Endothelial cell of umbilical vein (primary cell): ENCODE results near the gene UFSP1. TPM values are rescaled to one million over a fixed set of nuclear protein-coding genes. Genes with fewer than 3 reads are reported as not detected.

ENCODE experiments used
- BruUV-seq: library from RNA; stranded (reverse); fragments of 400-500 nt; replicated peaks from 2 replicates; lab custom pipeline; 2021; lab: Mats Ljungman, UMichigan
- CTCF ChIA-PET: fragments of 300-600, 350-600 bp; sonication (Branson Sonifier 250); formaldehyde crosslinking; loops from one replicate; lab custom pipeline; 2021; ENCODE audit warnings: antibody characterized with exemption, inconsistent platforms; lab: Charles Lee
- POLR2A ChIA-PET: fragments of 300-600, 350-600 bp; sonication (Branson Sonifier 250); formaldehyde crosslinking; loops from one replicate; lab custom pipeline; 2021; ENCODE audit warnings: antibody characterized with exemption, inconsistent platforms; lab: Charles Lee
- DNase-seq: peaks from one replicate; pipeline ENCODE4 v3.0.0-alpha.2; 2011; ENCODE audit warnings: low read depth, low spot score
- FAIRE-seq: peaks from 2 replicates; lab custom pipeline; 2011; peaks lifted over from hg19 to GRCh38; lab: Jason Lieb, UNC
- H2AFZ ChIP-seq: 2 replicates; pipeline ENCODE4 v1.6.0; 2012; ENCODE audit warnings: low read depth, low read length, control low read depth, inconsistent platforms
- H3K27ac ChIP-seq: 2 replicates; pipeline ENCODE4 v1.5.1; 2011; ENCODE audit warnings: low read depth, mild to moderate bottlenecking, control low read depth, low read length, moderate library complexity; ENCODE audit not compliant: insufficient read depth
- H3K27me3 ChIP-seq, 2 experiments: 2 replicates each; pipeline versions ENCODE4 v1.6.0 to v1.6.1; 2011; ENCODE audit warnings: low read length in 2 of 2, mixed read lengths in 1 of 2; ENCODE audit not compliant: control insufficient read depth in 2 of 2, insufficient read depth in 2 of 2
- H3K36me3 ChIP-seq, 2 experiments: 2 replicates in 1 of 2; 3 replicates in 1 of 2; pipeline ENCODE4 v1.5.1; 2011; ENCODE audit warnings: low read length in 2 of 2, mild to moderate bottlenecking in 1 of 2, moderate library complexity in 1 of 2; ENCODE audit not compliant: control insufficient read depth in 2 of 2, insufficient read depth in 2 of 2; ENCODE audit errors: extremely low read depth in 1 of 2
- H3K4me1 ChIP-seq: 3 replicates; pipeline ENCODE4 v1.5.1; 2011; ENCODE audit warnings: mild to moderate bottlenecking, low read length; ENCODE audit not compliant: control insufficient read depth, insufficient read depth; ENCODE audit errors: extremely low read depth
- H3K4me2 ChIP-seq: 2 replicates; pipeline ENCODE4 v1.6.1; 2011; ENCODE audit warnings: low read length, control low read depth, mixed read lengths; ENCODE audit not compliant: insufficient read depth
- H3K4me3 ChIP-seq, 3 experiments: fragments of 200-600 bp in 1 of 3; sonication (generic), shearing (Covaris generic) in 1 of 3; replicated peaks in 1 of 3; 2 replicates each; pipeline ENCODE4 v1.5.1; 2011 to 2016; ENCODE audit warnings: control low read depth in 3 of 3, low read length in 3 of 3, mild to moderate bottlenecking in 2 of 3, inconsistent platforms in 1 of 3, low read depth in 1 of 3, moderate library complexity in 1 of 3; ENCODE audit not compliant: insufficient read depth in 1 of 3
- H3K79me2 ChIP-seq: 2 replicates; pipeline ENCODE4 v1.6.0; 2012; ENCODE audit warnings: low read length, inconsistent platforms; ENCODE audit not compliant: control insufficient read depth, insufficient read depth
- H3K9ac ChIP-seq: replicated peaks from 2 replicates; pipeline ENCODE3; 2011; ENCODE audit warnings: low read length, control low read depth; ENCODE audit not compliant: insufficient read depth; ENCODE audit errors: extremely low read depth
- H3K9me1 ChIP-seq: replicated peaks from 3 replicates; pipeline ENCODE4 v1.6.0; 2011; ENCODE audit warnings: mild to moderate bottlenecking, low read length; ENCODE audit not compliant: control insufficient read depth, insufficient read depth; ENCODE audit errors: extremely low read depth
- H3K9me3 ChIP-seq: replicated peaks from 2 replicates; pipeline ENCODE4 v1.5.1; 2012; ENCODE audit warnings: low read length, inconsistent platforms; ENCODE audit not compliant: control insufficient read depth, insufficient read depth
- H4K20me1 ChIP-seq: replicated peaks from 2 replicates; pipeline ENCODE3; 2011; ENCODE audit warnings: mild to moderate bottlenecking, low read length; ENCODE audit not compliant: control insufficient read depth, insufficient read depth; ENCODE audit errors: extremely low read depth
- CTCF ChIP-seq, 2 donors: IDR thresholded peaks; 1 replicate in 1 of 2; 2 replicates in 1 of 2; pipeline ENCODE4 v1.5.1; 2011; ENCODE audit warnings: low read length in 2 of 2, mild to moderate bottlenecking in 2 of 2, moderate library complexity in 2 of 2, control low read depth in 1 of 2, inconsistent platforms in 1 of 2, low read depth in 1 of 2; ENCODE audit not compliant: insufficient read depth in 1 of 2; ENCODE audit errors: extremely low read depth in 1 of 2
- EZH2 ChIP-seq: IDR thresholded peaks from 2 replicates; pipeline ENCODE4 v1.6.1; 2012; ENCODE audit warnings: borderline replicate concordance, low read depth, mild to moderate bottlenecking, moderate library complexity, low read length, inconsistent platforms; ENCODE audit not compliant: severe bottlenecking
- FOS ChIP-seq: IDR thresholded peaks from 2 replicates; pipeline ENCODE4 v1.6.1; 2011; ENCODE audit warnings: mild to moderate bottlenecking, low read length, moderate library complexity, borderline replicate concordance; ENCODE audit not compliant: insufficient read depth
- GATA2 ChIP-seq: IDR thresholded peaks from 2 replicates; pipeline ENCODE4 v1.7.0; 2011; ENCODE audit warnings: low read depth, mild to moderate bottlenecking, moderate library complexity, mixed read lengths, low read length; ENCODE audit not compliant: insufficient read length, insufficient read depth
- JUN ChIP-seq: IDR thresholded peaks from 2 replicates; pipeline ENCODE4 v1.6.1; 2011; ENCODE audit warnings: borderline replicate concordance, low read depth; ENCODE audit not compliant: insufficient read length, insufficient read depth
- MAX ChIP-seq: IDR thresholded peaks from 2 replicates; pipeline ENCODE4 v1.6.1; 2011; ENCODE audit not compliant: insufficient read depth, insufficient read length
- MYC ChIP-seq: IDR thresholded peaks from one replicate; pipeline ENCODE4 v1.6.1; 2011; ENCODE audit warnings: mild to moderate bottlenecking, low read depth, low read length
- POLR2A ChIP-seq: IDR thresholded peaks from 2 replicates; pipeline ENCODE4 v1.6.1; 2012; ENCODE audit warnings: low read depth, mild to moderate bottlenecking, control low read depth, low read length
- POLR2AphosphoS5 ChIP-seq: IDR thresholded peaks from 2 replicates; pipeline ENCODE4 v1.6.1; 2012; ENCODE audit warnings: low read depth, mild to moderate bottlenecking, control low read depth, low read length, moderate library complexity; ENCODE audit not compliant: insufficient read depth
- dilution Hi-C: fragments of 300-500 bp; cut with MboI; formaldehyde crosslinking; loops from one replicate; pipeline ENCODE4 v1.15.0; 2019; ENCODE audit warnings: low sequenced_read_pairs; ENCODE audit not compliant: extremely low pct_ligation_motif_present
- intact Hi-C: fragments of 100-400 bp; cut with micrococcal nuclease; formaldehyde crosslinking; loops from one replicate; pipeline ENCODE4 v1.10.0; 2022
- polyA plus RNA-seq, 4 experiments: library from polyadenylated mRNA; depleted of rRNA in 3 of 4; stranded (reverse) in 3 of 4; unstranded in 1 of 4; fragments of >200 nt; gene quantifications; 2 replicates each; pipeline versions ENCODE4 v1.2.1 to v1.2.3, GENCODE V29; 2011 to 2012; ENCODE audit warnings: missing spikeins in 1 of 4
- total RNA-seq: library from RNA; stranded (reverse); gene quantifications from 2 replicates; pipeline ENCODE4 v1.2.3, GENCODE V29; 2021

Gene UFSP1
- total and polyA plus RNA-seq, 2 donors (not counting 3 experiments of a cell fraction or from before 2014, with no cell fraction given): 0.84 to 0.93 TPM

DNA sequence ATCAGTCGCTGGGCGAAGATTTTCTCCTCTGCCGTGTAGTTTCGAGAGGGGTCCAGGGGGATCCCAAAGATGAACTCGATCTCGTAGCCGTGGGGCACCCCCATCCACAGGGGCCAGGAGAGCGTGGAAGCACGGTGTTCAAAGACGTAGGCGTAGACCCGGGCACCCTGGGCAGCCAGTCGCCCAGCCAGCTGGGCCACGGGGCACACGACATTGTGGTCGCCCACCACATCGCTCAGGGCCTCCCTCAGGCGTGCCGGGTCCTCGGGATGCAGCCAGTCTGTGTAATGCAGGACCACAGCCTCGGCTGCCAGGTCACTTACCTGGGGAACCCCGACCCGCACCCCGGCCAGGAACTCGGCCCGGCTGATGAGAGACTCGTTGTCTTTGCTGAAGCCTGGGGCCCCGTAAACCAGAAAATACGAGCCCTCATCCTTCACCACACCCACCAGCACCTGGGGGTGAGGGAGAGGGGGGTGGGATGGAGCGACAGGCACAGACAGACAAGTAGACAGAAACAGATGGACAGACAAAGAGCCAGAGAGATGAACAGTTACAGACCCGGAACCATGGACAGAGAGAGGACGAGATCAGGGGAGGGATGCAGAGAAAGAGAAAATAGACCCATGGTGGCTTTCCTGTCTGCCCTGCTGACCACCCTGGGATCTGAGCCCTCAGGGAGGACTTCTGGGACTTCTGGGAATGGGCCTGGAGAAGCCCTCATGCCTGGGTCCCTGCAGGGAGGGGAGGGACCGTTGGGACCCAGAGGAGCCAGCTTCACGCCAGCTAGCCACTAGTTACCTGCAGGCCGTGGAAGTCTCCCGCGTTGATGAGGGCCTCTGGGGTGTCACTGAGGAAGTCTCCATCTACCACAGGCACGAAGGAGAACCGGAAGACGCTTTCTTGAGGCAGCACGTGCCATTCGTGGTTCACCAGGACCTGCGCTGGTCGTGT, 3.1 kb upstream of the UFSP1 start:
- POLR2A ChIA-PET: no interaction called here

More for the DNA sequence above, 3.1 kb upstream of the UFSP1 start:
- no TSS peak for BruUV-seq
- H3K9me3 ChIP-seq: no peaks in the 10 kb centered on the region
- DNase-seq (no peak), FAIRE-seq (no peak)
- dilution Hi-C loops: no loop called here
- H3K9me1 ChIP-seq: no peaks in the 10 kb centered on the region
- TF ChIP-seq POLR2AphosphoS5 (no peak), EZH2 (no peak), CTCF (IDR thresholded peaks at IDR 0.05; ENCODE audit: extremely low read depth in 1 of 2, insufficient read depth in 1 of 2, low read depth in 1 of 2, low read length in 2 of 2) (no peak), FOS (no peak), JUN (no peak), GATA2 (no peak), MYC (no peak), MAX (no peak), POLR2A (no peak)
- H3K36me3 ChIP-seq: peaks cover 4 to 5% of the 10 kb centered on the region in 2 experiments
- intact Hi-C loops: loop anchor here (5.0 to 10.0 kb wide), 3 partner anchors 75 to 402 kb away; partner anchors contain the start of genes MUC12 and VGF
- no peak overlapping the region for H3K27ac ChIP-seq
- H3K4me2 ChIP-seq: no peak overlapping the region
- H3K4me1 ChIP-seq: peaks cover 37% of the 10 kb centered on the region
- peaks cover 9 to 19% of the 10 kb centered on the region in 2 experiments for H3K27me3 ChIP-seq
- CTCF ChIA-PET: interaction anchor here (0.8 to 1.4 kb wide), 3 partner anchors 166 to 398 kb away, joined by 3 to 5 read pairs (median 4); no protein-coding TSS in a partner anchor
- peaks cover 15% of the 10 kb centered on the region for H3K79me2 ChIP-seq
- H4K20me1 ChIP-seq: no peaks in the 10 kb centered on the region
- H3K4me3 ChIP-seq: no peak overlapping the region
- H3K9ac ChIP-seq: no peak overlapping the region
- H2AFZ ChIP-seq: no peak overlapping the region
